Stimulated activated CD4-positive, alpha-beta T cell treated with anti-CD3 and anti-CD28 coated beads, Interleukin-12 subunit alpha, Interleukin-12 subunit beta, amount 100 ng/mL, for 48 hours (primary cell): ENCODE data around the gene ACSM6.

Experiments
- DNase-seq, 3 donors: peaks; one replicate each; pipeline ENCODE4 v3.0.0-alpha.2; 2020; ENCODE audit warnings: low read depth in 2 of 3, low spot score in 1 of 3

Gene ACSM6

GRCh38 chr10:95267251-95267650 is 73.2 kb downstream of the ACSM6 start:
- no peak for DNase-seq

GRCh38 chr10:95268438-95268837 is 74.4 kb downstream of the ACSM6 start:
- DNase-seq = no peak

DNA sequence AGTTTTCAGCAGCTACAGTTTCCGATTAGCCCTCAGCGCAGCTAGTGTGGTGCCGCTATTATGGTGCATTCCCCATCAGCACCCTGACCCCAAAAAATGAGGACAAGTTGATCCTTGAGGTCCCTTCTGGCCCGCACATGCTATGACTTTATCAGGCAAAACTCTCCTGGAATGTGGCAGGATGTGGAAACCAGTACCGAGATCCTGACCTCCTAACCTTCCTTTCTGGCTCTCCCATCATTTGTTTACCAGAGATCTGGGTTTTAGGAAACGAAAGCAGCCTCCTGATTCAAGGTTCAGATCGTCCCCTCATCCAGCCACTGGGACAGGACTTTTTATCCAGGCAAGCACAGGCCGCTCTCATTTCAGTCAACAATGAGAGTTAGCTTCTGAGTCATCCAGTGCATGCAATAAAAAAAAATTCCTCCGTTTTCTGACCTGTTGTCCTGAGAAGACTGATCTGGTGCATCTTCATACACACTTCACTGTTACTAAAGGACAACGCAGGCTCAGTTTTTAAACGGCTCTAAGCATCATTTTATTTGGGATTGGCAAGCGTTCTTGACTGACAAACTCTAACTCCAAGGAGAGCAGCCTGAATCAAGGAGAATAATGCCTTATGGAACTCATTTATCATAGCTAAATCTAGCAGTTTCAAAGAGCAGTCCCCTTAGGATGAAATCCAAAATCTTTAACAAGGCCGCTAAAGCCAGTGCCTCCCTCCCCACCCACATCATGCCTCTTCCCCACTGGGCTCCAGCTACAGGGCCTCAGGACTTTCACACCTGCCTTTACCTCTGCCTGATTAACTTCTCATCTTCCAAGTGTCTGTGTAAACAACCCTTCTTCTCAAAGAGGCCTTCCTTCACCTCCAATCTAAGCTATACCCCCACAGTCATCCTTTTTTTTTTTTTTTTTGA is 79.6 kb downstream of the ACSM6 start:
- no peak for DNase-seq

- no peak for DNase-seq
These were observed 81.8 kb downstream of the ACSM6 start for GRCh38 chr10:95275726-95276366.

- no peak for DNase-seq
These were observed 82.5 kb downstream of the ACSM6 start for GRCh38 chr10:95276367-95277200.

- DNase-seq = no peak
These were observed 83.1 kb downstream of the ACSM6 start for GRCh38 chr10:95277201-95277570.

DNA sequence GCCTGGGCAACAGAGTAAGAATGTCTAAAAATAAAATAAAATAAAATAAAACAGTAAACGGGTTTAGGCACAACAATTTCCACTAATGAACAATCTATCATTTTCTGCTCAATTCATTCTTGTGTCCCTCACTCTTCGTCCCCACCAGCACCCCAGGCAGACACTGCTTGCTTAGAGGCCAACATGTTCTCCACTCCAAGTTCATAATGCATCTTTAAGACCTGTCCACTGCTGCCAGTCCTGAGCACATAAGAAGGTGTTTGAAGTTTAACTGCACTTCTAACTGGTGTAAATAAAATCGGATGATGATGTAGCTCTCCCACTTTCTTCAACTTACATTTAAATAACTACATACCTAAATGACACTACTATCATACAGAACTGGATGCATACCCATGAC is 83.6 kb downstream of the ACSM6 start:
- no peak for DNase-seq
